LNCAP (cell line): ENCODE results near the gene INMT.

Source experiments
- CTCF ChIP-seq: fragments of 450-650 bp; IDR thresholded peaks from 2 replicates; pipeline ENCODE4 v1.5.1; 2017; ENCODE audit warnings: mild to moderate bottlenecking

INMT gene

GRCh38 chr7:30751696-30752273 lies at the start of gene INMT:
Gene INMT, plus strand, starts transcription at chr7:30752135. Its CDS starts 16 bp downstream, at chr7:30752151.
- no peak for TF ChIP-seq CTCF

GRCh38 chr7:30702200-30702599 lies 49.7 kb upstream of the INMT start:
- TF ChIP-seq CTCF, result no peak

- TF ChIP-seq CTCF, result no peak
Measured at GRCh38 chr7:30703756-30704155, 48.2 kb upstream of the INMT start.

GRCh38 chr7:30705008-30705407 lies 46.9 kb upstream of the INMT start:
- TF ChIP-seq CTCF, result no peak

- no peak for TF ChIP-seq CTCF
Measured at GRCh38 chr7:30705596-30705995, 46.3 kb upstream of the INMT start.

- TF ChIP-seq CTCF, result no peak
Measured at GRCh38 chr7:30706316-30706715, 45.6 kb upstream of the INMT start.

GRCh38 chr7:30706908-30707307 lies 45.0 kb upstream of the INMT start:
- TF ChIP-seq CTCF, result no peak
